GM19452 (cell line): ENCODE measurements around the gene ISCA1.
"Not testable (repeated sequence)": the region's sequence is repeated elsewhere in the genome, so short reads cannot be mapped to it uniquely, and the experiment has no call there.

Experiments used
- ATAC-seq: cut with Tn5 transposase; IDR thresholded peaks from one replicate; pipeline ENCODE4 v1.9.1; 2021; ENCODE audit not compliant: unreplicated experiment

The ISCA1 gene

GRCh38 chr9:86282077-86282978 lies at the start of gene ISCA1:
TSS of gene ISCA1 (minus strand) at chr9:86282538. CDS start at chr9:86282458, 80 bp downstream.
- peak; percentile 84 for ATAC-seq

- ATAC-seq = no peak
Measured at GRCh38 chr9:86330186-86330585, 47.8 kb upstream of the ISCA1 start.

- ATAC-seq = no peak
Measured at GRCh38 chr9:86329649-86330048, 47.3 kb upstream of the ISCA1 start.

- no peak for ATAC-seq
Measured at GRCh38 chr9:86328156-86328555, 45.8 kb upstream of the ISCA1 start.

GRCh38 chr9:86326536-86326935 lies 44.2 kb upstream of the ISCA1 start:
- no peak for ATAC-seq

- ATAC-seq = no peak
Measured at GRCh38 chr9:86324901-86325300, 42.6 kb upstream of the ISCA1 start.

GRCh38 chr9:86324308-86324707 lies 42.0 kb upstream of the ISCA1 start:
- ATAC-seq = no peak

GRCh38 chr9:86322973-86323644 lies 40.8 kb upstream of the ISCA1 start:
- ATAC-seq = no peak

GRCh38 chr9:86321373-86321772 lies 39.0 kb upstream of the ISCA1 start:
- no peak for ATAC-seq

GRCh38 chr9:86318187-86318586 lies 35.8 kb upstream of the ISCA1 start:
- no peak for ATAC-seq

GRCh38 chr9:86315078-86315477 lies 32.7 kb upstream of the ISCA1 start:
- ATAC-seq = no peak

- not testable (repeated sequence) for ATAC-seq
Measured at GRCh38 chr9:86312959-86313358, 30.6 kb upstream of the ISCA1 start.

- no peak for ATAC-seq
Measured at GRCh38 chr9:86308687-86309086, 26.3 kb upstream of the ISCA1 start.

GRCh38 chr9:86304236-86304730 lies 21.9 kb upstream of the ISCA1 start:
- ATAC-seq = no peak

- ATAC-seq = no peak
Measured at GRCh38 chr9:86303316-86303975, 21.1 kb upstream of the ISCA1 start.

- no peak for ATAC-seq
Measured at GRCh38 chr9:86301686-86302085, 19.3 kb upstream of the ISCA1 start.

- no peak for ATAC-seq
Measured at GRCh38 chr9:86300701-86301100, 18.4 kb upstream of the ISCA1 start.

GRCh38 chr9:86298873-86299272 lies 16.5 kb upstream of the ISCA1 start:
- no peak for ATAC-seq

- not testable (repeated sequence) for ATAC-seq
Measured at GRCh38 chr9:86290341-86290740, 8.0 kb upstream of the ISCA1 start.

- no peak for ATAC-seq
Measured at GRCh38 chr9:86288499-86289198, 6.3 kb upstream of the ISCA1 start.

GRCh38 chr9:86287013-86287412 lies 4.7 kb upstream of the ISCA1 start:
- no peak for ATAC-seq
